Activated T-helper 2 cell treated with anti-CD3 and anti-CD28 coated beads, Interferon-gamma antibody, Interleukin-2, Interleukin-4, amounts not matched to agents 10 μg/mL and 5 μg/mL and 100 μg/mL, durations not matched to agents 14 hours and 24 hours and 36 hours (primary cell): Measurements from ENCODE around the gene BTF3. TPM values are rescaled to one million over a fixed set of nuclear protein-coding genes. Genes with fewer than 3 reads are reported as not detected.
"Not testable (repeated sequence)": the region's sequence is repeated elsewhere in the genome, so short reads cannot be mapped to it uniquely, and the experiment has no call there.

Experiments
- DNase-seq: peaks from one replicate; pipeline ENCODE4 v3.0.0; 2021; ENCODE audit warnings: low spot score
- H3K27ac Mint-ChIP-seq: one replicate; pipeline ENCODE4 v1.8.0; 2021; ENCODE audit warnings: mixed read lengths
- H3K27me3 Mint-ChIP-seq: one replicate; pipeline ENCODE4 v1.8.0; 2021; ENCODE audit warnings: low read depth, mixed read lengths
- H3K36me3 Mint-ChIP-seq: one replicate; pipeline ENCODE4 v1.8.0; 2021; ENCODE audit warnings: low read depth, mixed read lengths
- H3K4me1 Mint-ChIP-seq: one replicate; pipeline ENCODE4 v1.8.0; 2021; ENCODE audit warnings: low read depth, mixed read lengths
- H3K4me3 Mint-ChIP-seq: one replicate; pipeline ENCODE4 v1.8.0; 2021; ENCODE audit warnings: low read depth, mild to moderate bottlenecking, moderate library complexity, mixed read lengths
- H3K9me3 Mint-ChIP-seq: one replicate; pipeline ENCODE4 v1.8.0; 2021; ENCODE audit warnings: mixed read lengths
- intact Hi-C: fragments of 100-400 bp; cut with micrococcal nuclease; formaldehyde crosslinking; loops from one replicate; pipeline ENCODE4 v1.15.1; 2023
- total RNA-seq: library from RNA; stranded (reverse); gene quantifications from 2 replicates; pipeline ENCODE4 v1.2.3, GENCODE V29; 2022

Gene BTF3
- total RNA-seq, 1 donor from 2014 or later: 969 TPM

GRCh38 chr5:73468638-73469037 is 29.6 kb upstream of the BTF3 start:
- H3K36me3 Mint-ChIP-seq, H3K4me1 Mint-ChIP-seq, intact Hi-C loops, H3K4me3 Mint-ChIP-seq, H3K9me3 Mint-ChIP-seq, DNase-seq, H3K27ac Mint-ChIP-seq: not testable (repeated sequence)
- peaks cover 20% of the 10 kb centered on the region for H3K27me3 Mint-ChIP-seq

- peaks cover 18% of the 10 kb centered on the region for H3K27me3 Mint-ChIP-seq
- no peaks in the 10 kb centered on the region for H3K4me1 Mint-ChIP-seq
- intact Hi-C loops: no loop called here
- no peak overlapping the region for H3K4me3 Mint-ChIP-seq
- DNase-seq: no peak
- H3K36me3 Mint-ChIP-seq: no peaks in the 10 kb centered on the region
- H3K27ac Mint-ChIP-seq: no peak overlapping the region
- H3K9me3 Mint-ChIP-seq: no peaks in the 10 kb centered on the region
Measured at GRCh38 chr5:73469878-73470277, 28.4 kb upstream of the BTF3 start.

- Mint-ChIP-seq H3K9me3 (no peaks in the 10 kb centered on the region), H3K27ac (no peak overlapping the region), H3K36me3 (no peaks in the 10 kb centered on the region), H3K4me1 (no peaks in the 10 kb centered on the region), H3K27me3 (peaks cover 12% of the 10 kb centered on the region), H3K4me3 (no peak overlapping the region)
- intact Hi-C loops: no loop called here
- DNase-seq: no peak
Measured at GRCh38 chr5:73471654-73472053, 26.6 kb upstream of the BTF3 start.

- DNase-seq: no peak
- no peaks in the 10 kb centered on the region for H3K36me3 Mint-ChIP-seq
- intact Hi-C loops: no loop called here
- no peak overlapping the region for H3K27ac Mint-ChIP-seq
- H3K4me3 Mint-ChIP-seq: no peak overlapping the region
- no peaks in the 10 kb centered on the region for H3K9me3 Mint-ChIP-seq
- H3K4me1 Mint-ChIP-seq: no peaks in the 10 kb centered on the region
- peaks cover 12% of the 10 kb centered on the region for H3K27me3 Mint-ChIP-seq
Measured at GRCh38 chr5:73472116-73472515, 26.1 kb upstream of the BTF3 start.

- DNase-seq: no peak
- no peaks in the 10 kb centered on the region for H3K36me3 Mint-ChIP-seq
- no peaks in the 10 kb centered on the region for H3K4me1 Mint-ChIP-seq
- H3K27ac Mint-ChIP-seq: no peak overlapping the region
- no peaks in the 10 kb centered on the region for H3K9me3 Mint-ChIP-seq
- peaks cover 23% of the 10 kb centered on the region for H3K27me3 Mint-ChIP-seq
- H3K4me3 Mint-ChIP-seq: no peak overlapping the region
- intact Hi-C loops: no loop called here
Measured at GRCh38 chr5:73480500-73480899, 17.7 kb upstream of the BTF3 start.

- Mint-ChIP-seq H3K27me3 (peaks cover 32% of the 10 kb centered on the region), H3K4me3 (no peak overlapping the region), H3K36me3 (no peaks in the 10 kb centered on the region), H3K27ac (no peak overlapping the region), H3K9me3 (no peaks in the 10 kb centered on the region), H3K4me1 (no peaks in the 10 kb centered on the region)
- no peak for DNase-seq
- intact Hi-C loops: no loop called here
Measured at GRCh38 chr5:73482383-73483136, 15.7 kb upstream of the BTF3 start.

GRCh38 chr5:73483676-73484075 is 14.6 kb upstream of the BTF3 start:
- no peak overlapping the region for H3K4me3 Mint-ChIP-seq
- no peaks in the 10 kb centered on the region for H3K4me1 Mint-ChIP-seq
- no peak for DNase-seq
- no peaks in the 10 kb centered on the region for H3K9me3 Mint-ChIP-seq
- H3K36me3 Mint-ChIP-seq: no peaks in the 10 kb centered on the region
- H3K27ac Mint-ChIP-seq: no peak overlapping the region
- peaks cover 29% of the 10 kb centered on the region for H3K27me3 Mint-ChIP-seq
- intact Hi-C loops: no loop called here

GRCh38 chr5:73484511-73484910 is 13.7 kb upstream of the BTF3 start:
- Mint-ChIP-seq H3K9me3 (no peaks in the 10 kb centered on the region), H3K27ac (no peak overlapping the region), H3K36me3 (no peaks in the 10 kb centered on the region), H3K4me3 (no peak overlapping the region), H3K4me1 (no peaks in the 10 kb centered on the region), H3K27me3 (peaks cover 30% of the 10 kb centered on the region)
- intact Hi-C loops: no loop called here
- DNase-seq: no peak

GRCh38 chr5:73485715-73486114 is 12.5 kb upstream of the BTF3 start:
- Mint-ChIP-seq H3K4me3 (no peak overlapping the region), H3K9me3 (no peaks in the 10 kb centered on the region), H3K36me3 (no peaks in the 10 kb centered on the region), H3K4me1 (no peaks in the 10 kb centered on the region), H3K27ac (no peak overlapping the region), H3K27me3 (peaks cover 26% of the 10 kb centered on the region)
- no peak for DNase-seq
- intact Hi-C loops: no loop called here

GRCh38 chr5:73486119-73486899 is 11.9 kb upstream of the BTF3 start:
- Mint-ChIP-seq H3K27me3 (peaks cover 31% of the 10 kb centered on the region), H3K4me3 (no peak overlapping the region), H3K4me1 (no peaks in the 10 kb centered on the region), H3K9me3 (no peaks in the 10 kb centered on the region), H3K36me3 (no peaks in the 10 kb centered on the region), H3K27ac (no peak overlapping the region)
- intact Hi-C loops: no loop called here
- DNase-seq: no peak

GRCh38 chr5:73487257-73487656 is 11.0 kb upstream of the BTF3 start:
- H3K4me1 Mint-ChIP-seq, intact Hi-C loops, H3K9me3 Mint-ChIP-seq, H3K27ac Mint-ChIP-seq, H3K36me3 Mint-ChIP-seq, H3K4me3 Mint-ChIP-seq, DNase-seq: not testable (repeated sequence)
- H3K27me3 Mint-ChIP-seq: peaks cover 33% of the 10 kb centered on the region

GRCh38 chr5:73487815-73488214 is 10.4 kb upstream of the BTF3 start:
- no peaks in the 10 kb centered on the region for H3K4me1 Mint-ChIP-seq
- H3K9me3 Mint-ChIP-seq: no peaks in the 10 kb centered on the region
- intact Hi-C loops: no loop called here
- no peak overlapping the region for H3K4me3 Mint-ChIP-seq
- H3K27ac Mint-ChIP-seq: no peak overlapping the region
- H3K27me3 Mint-ChIP-seq: peaks cover 37% of the 10 kb centered on the region
- H3K36me3 Mint-ChIP-seq: no peaks in the 10 kb centered on the region
- no peak for DNase-seq

GRCh38 chr5:73488806-73489205 is 9.4 kb upstream of the BTF3 start:
- no peaks in the 10 kb centered on the region for H3K4me1 Mint-ChIP-seq
- intact Hi-C loops: no loop called here
- no peak overlapping the region for H3K4me3 Mint-ChIP-seq
- peaks cover 43% of the 10 kb centered on the region for H3K27me3 Mint-ChIP-seq
- no peak for DNase-seq
- no peak overlapping the region for H3K27ac Mint-ChIP-seq
- H3K36me3 Mint-ChIP-seq: no peaks in the 10 kb centered on the region
- no peaks in the 10 kb centered on the region for H3K9me3 Mint-ChIP-seq
